Activated T-cell treated with anti-CD3 and anti-CD28 coated beads, Interleukin-2, amount 50 U/mL, for 72 hours (primary cell): ENCODE data around the gene OSBPL2. TPM values are rescaled to one million over a fixed set of nuclear protein-coding genes. Genes with fewer than 3 reads are reported as not detected.

Experiments
- ATAC-seq, 2 donors: fragments of 150-1000 bp; cut with Tn5 transposase; replicated peaks in 1 of 2; 2 replicates each; pipeline ENCODE4 v1.10.0; 2021; ENCODE audit warnings: moderate library complexity in 2 of 2, mild to moderate bottlenecking in 1 of 2
- DNase-seq, 2 donors: peaks; one replicate each; pipeline ENCODE4 v3.0.0; 2021 to 2022; ENCODE audit warnings: mixed read lengths in 1 of 2
- H3K27ac Mint-ChIP-seq: one replicate; pipeline ENCODE4 v1.8.0; 2022; ENCODE audit warnings: mild to moderate bottlenecking, moderate library complexity, mixed read lengths
- H3K27me3 Mint-ChIP-seq: one replicate; pipeline ENCODE4 v1.8.0; 2022; ENCODE audit warnings: low read depth, mixed read lengths
- H3K36me3 Mint-ChIP-seq, 2 donors: one replicate each; pipeline ENCODE4 v1.8.0; 2022; ENCODE audit warnings: mixed read lengths in 2 of 2, mild to moderate bottlenecking in 1 of 2; ENCODE audit not compliant: insufficient read depth in 2 of 2
- H3K4me1 Mint-ChIP-seq: one replicate; pipeline ENCODE4 v1.8.0; 2022; ENCODE audit warnings: low read depth, mixed read lengths
- H3K4me3 Mint-ChIP-seq, 2 donors: one replicate each; pipeline ENCODE4 v1.8.0; 2022; ENCODE audit warnings: mild to moderate bottlenecking in 2 of 2, mixed read lengths in 2 of 2, moderate library complexity in 2 of 2
- H3K9me3 Mint-ChIP-seq, 2 donors: one replicate each; pipeline ENCODE4 v1.8.0; 2022; ENCODE audit warnings: mixed read lengths in 2 of 2
- total RNA-seq, 2 donors: library from RNA; stranded (reverse); gene quantifications; one replicate each; pipeline ENCODE4 v1.2.3, GENCODE V29; 2022

The OSBPL2 gene
- total RNA-seq, 2 donors from 2014 or later: 40.6 to 44.2 TPM

DNA sequence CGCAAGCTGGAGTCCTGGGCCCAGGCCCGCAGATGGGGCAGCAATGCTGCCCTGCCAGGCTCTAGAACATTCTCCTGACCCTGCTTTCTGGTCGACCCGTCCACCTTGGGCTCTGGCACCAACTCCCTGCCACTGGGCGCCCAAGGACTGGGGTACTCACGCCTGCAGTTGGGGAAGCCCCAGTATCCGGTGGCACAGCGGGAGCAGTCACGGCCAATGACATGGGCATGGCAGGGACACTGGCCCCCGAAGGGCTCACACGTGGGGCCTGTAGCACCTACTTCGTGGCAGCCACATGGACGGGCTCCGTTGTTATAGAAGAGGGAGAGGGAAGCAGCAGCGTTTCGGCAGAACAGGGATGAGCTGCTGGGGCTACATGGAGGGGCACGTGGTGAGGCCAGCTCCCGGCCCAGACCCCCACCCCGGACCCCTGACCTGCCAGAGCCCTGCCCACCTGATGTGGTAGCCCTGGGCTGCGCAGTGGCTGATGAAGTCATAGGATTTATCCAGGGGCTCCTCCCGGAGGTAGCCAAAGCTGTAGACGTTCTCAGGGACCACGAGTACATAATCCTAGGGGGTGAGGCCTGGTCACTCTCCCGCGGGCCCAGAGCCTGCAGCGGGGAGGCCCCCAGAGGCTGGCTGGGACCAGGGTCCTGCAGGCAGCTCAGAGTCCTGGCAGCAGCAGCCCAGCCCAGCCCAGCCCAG is 90.5 kb downstream of the OSBPL2 start:
- H3K4me3 Mint-ChIP-seq: no peak overlapping the region
- H3K4me1 Mint-ChIP-seq: no peaks in the 10 kb centered on the region
- ATAC-seq: no peak
- H3K36me3 Mint-ChIP-seq: no peaks in the 10 kb centered on the region
- no peak for DNase-seq
- no peak overlapping the region for H3K27ac Mint-ChIP-seq
- H3K9me3 Mint-ChIP-seq: no peaks in the 10 kb centered on the region
- H3K27me3 Mint-ChIP-seq: no peaks in the 10 kb centered on the region

DNA sequence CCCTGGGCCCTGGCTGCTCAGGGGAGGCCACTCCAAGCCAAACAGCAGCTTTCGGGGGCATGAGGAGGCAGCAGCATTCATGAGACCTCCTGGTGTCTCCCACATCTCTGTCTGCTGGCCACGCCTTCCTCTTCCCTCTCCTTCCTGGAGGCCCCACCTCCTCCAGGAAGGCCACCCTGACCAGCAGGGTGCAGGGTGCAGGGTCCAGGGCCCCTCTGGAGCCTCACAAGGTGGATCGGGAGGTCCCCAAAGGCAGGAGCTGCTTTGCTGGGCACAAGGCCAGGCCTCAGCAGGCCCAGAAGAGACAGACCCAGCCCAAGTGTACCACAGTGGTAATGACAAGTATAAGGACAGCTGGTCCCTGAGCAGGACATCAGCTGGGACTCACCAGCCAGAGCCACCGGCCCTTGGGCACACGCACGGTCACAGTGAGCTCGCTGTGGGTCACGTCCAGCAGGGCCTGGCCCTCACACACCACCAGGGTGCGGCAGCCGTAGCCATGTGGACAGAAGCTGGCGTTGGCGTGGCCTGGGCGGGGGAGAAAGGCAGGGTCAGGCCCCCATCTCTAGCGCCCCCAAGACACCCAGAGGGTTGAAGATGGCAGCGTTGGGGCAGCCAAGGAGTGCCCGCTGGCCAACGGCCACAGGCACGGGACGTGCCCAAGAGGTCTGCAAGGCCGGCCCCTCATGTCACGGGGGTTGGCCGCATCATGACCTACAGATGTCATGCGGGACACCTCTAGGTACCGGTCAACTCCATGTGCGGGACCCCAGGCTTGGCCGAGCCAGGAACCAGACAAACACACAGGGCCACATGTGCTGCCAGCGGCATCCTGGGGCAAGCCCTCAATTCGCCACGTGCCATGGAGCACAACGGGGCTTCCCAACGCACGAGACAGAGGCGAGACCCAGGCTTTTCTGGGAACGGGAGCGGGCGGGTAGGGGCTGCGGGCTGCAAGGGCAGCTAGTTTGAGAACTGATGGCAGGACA is 91.4 kb downstream of the OSBPL2 start:
- ATAC-seq (no peak), DNase-seq (no peak)
- H3K36me3 Mint-ChIP-seq: no peaks in the 10 kb centered on the region
- H3K4me3 Mint-ChIP-seq: no peak overlapping the region
- no peaks in the 10 kb centered on the region for H3K27me3 Mint-ChIP-seq
- no peaks in the 10 kb centered on the region for H3K9me3 Mint-ChIP-seq
- no peaks in the 10 kb centered on the region for H3K4me1 Mint-ChIP-seq
- no peak overlapping the region for H3K27ac Mint-ChIP-seq

GRCh38 chr20:62330576-62331317 is 92.4 kb downstream of the OSBPL2 start:
- DNase-seq (no peak), ATAC-seq (no peak)
- no peak overlapping the region for H3K4me3 Mint-ChIP-seq
- no peaks in the 10 kb centered on the region for H3K4me1 Mint-ChIP-seq
- H3K36me3 Mint-ChIP-seq: no peaks in the 10 kb centered on the region
- H3K27ac Mint-ChIP-seq: no peak overlapping the region
- no peaks in the 10 kb centered on the region for H3K9me3 Mint-ChIP-seq
- no peaks in the 10 kb centered on the region for H3K27me3 Mint-ChIP-seq

- Mint-ChIP-seq H3K27me3 (no peaks in the 10 kb centered on the region), H3K9me3 (no peaks in the 10 kb centered on the region), H3K4me1 (no peaks in the 10 kb centered on the region), H3K4me3 (no peak overlapping the region), H3K36me3 (no peaks in the 10 kb centered on the region), H3K27ac (no peak overlapping the region)
- no peak for ATAC-seq
- no peak for DNase-seq
These were observed 93.0 kb downstream of the OSBPL2 start for GRCh38 chr20:62331347-62331746.

DNA sequence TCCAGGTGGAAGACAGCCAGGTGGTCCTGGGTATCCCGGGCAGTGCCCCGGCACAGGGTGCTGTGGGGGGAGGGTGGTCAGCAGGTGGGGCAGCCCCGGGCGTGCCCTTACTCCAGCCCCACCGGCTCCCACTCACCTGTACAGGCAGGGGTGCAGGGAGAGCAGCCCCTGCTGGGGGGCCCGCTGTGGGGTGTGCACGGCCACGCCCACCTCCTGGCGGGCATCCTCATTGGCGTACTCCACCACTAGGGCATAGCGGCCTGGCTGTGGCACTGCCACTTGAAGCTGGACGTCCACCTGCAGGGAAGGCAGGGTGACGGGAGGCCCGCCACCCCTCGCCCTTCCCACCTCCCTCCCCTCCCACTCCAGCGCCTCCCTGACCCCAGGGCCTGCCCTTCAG is 94.1 kb downstream of the OSBPL2 start:
- H3K4me3 Mint-ChIP-seq: no peak overlapping the region
- ATAC-seq (no peak), DNase-seq (no peak)
- H3K4me1 Mint-ChIP-seq: no peaks in the 10 kb centered on the region
- H3K27ac Mint-ChIP-seq: no peak overlapping the region
- H3K9me3 Mint-ChIP-seq: no peaks in the 10 kb centered on the region
- H3K27me3 Mint-ChIP-seq: no peaks in the 10 kb centered on the region
- no peaks in the 10 kb centered on the region for H3K36me3 Mint-ChIP-seq

DNA sequence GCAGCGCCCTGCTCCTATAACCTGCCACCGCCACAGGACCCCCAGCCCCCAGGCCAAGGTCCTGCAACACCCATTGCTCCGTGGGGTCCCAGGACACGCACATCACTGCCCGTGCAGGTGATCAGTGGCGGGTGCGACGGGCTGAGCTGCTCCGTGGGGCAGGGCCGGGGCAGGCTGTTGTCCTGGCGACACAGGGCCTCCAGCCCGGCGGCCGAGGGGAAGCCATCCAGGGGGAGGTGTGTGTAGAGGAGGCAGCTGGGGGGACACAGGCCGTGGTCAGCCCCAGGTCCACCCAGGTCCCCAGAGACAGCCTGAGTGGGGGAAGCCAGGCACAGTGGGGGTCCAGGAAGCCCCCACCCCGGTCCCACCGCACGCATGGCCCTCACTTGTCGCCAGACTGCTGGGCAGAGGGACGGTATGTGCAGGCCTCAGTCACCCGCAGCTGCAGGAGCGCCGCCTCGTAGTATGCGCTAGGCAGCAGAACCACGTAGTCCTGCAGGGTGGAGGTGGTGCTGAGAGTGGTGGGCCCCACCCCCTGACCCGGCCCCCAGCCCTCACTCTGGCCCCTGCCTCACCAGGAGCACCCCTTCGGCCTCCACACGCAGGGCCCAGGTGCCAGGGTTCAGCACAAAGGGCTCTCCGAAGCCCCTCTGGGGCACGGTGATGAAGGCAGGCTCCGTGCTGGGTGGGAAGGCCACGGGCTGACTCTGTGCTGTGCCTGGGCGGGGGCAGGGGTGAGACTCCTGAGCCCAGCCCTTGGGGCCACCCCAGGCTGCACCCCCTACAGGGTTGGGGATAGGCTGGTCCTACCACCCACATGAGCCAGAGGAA is 94.9 kb downstream of the OSBPL2 start:
- Mint-ChIP-seq H3K27me3 (no peaks in the 10 kb centered on the region), H3K4me1 (no peaks in the 10 kb centered on the region), H3K4me3 (no peak overlapping the region), H3K27ac (no peak overlapping the region), H3K36me3 (no peaks in the 10 kb centered on the region), H3K9me3 (no peaks in the 10 kb centered on the region)
- ATAC-seq: no peak
- DNase-seq: no peak

- Mint-ChIP-seq H3K36me3 (no peaks in the 10 kb centered on the region), H3K27me3 (no peaks in the 10 kb centered on the region), H3K4me1 (no peaks in the 10 kb centered on the region), H3K9me3 (no peaks in the 10 kb centered on the region), H3K27ac (no peak overlapping the region), H3K4me3 (no peak overlapping the region)
- no peak for DNase-seq
- ATAC-seq: no peak
These were observed 95.7 kb downstream of the OSBPL2 start for GRCh38 chr20:62333820-62334595.

DNA sequence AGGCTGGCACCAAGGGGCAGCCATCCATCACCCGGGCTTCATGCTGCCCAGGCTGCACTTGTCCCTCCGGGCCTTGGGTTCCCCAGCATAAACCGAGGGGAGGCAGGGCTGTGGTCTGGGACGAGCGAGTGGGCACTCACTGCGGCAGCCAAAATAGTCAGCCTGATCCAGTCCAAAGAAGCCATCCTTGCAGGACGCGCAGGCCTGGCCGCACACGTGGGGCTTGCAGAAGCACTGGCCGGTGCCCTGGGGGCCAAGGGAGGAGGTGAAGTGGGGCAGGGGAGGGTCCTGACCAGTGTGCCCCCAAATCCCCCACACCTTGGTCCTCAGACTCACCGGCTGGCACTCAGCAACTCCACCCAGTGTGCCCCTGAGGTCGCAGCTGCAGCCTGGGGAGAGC is 96.6 kb downstream of the OSBPL2 start:
- Mint-ChIP-seq H3K9me3 (no peaks in the 10 kb centered on the region), H3K36me3 (peaks cover 1 to 2% of the 10 kb centered on the region in 2 donors), H3K4me1 (no peaks in the 10 kb centered on the region), H3K4me3 (no peak overlapping the region), H3K27ac (no peak overlapping the region), H3K27me3 (peaks cover 6% of the 10 kb centered on the region)
- ATAC-seq: no peak
- DNase-seq: no peak

DNA sequence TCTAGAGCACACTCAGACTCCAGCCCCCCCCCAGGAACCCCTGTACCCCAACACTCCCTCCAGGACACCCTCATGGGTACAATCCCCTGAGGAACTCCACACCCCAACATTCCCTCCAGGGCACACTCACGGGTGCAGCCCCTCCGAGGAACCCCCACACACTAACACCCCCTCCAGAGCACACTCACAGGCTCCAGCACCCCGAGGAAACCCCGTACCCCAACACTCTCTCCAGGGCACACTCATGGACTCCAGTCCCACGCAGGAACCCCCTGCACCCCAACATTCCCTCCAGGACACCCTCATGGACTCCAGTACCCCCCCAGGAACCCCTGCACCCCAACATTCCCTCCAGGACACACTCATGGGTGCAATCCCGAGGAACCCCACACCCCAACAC is 97.2 kb downstream of the OSBPL2 start:
- DNase-seq (no peak), ATAC-seq (no peak)
- Mint-ChIP-seq H3K4me3 (no peak overlapping the region), H3K27ac (no peak overlapping the region), H3K9me3 (no peaks in the 10 kb centered on the region), H3K27me3 (peaks cover 8% of the 10 kb centered on the region), H3K4me1 (no peaks in the 10 kb centered on the region), H3K36me3 (peaks cover 1 to 2% of the 10 kb centered on the region in 2 donors)

- H3K4me3 Mint-ChIP-seq: no peak overlapping the region
- ATAC-seq (no peak), DNase-seq (no peak)
- H3K4me1 Mint-ChIP-seq: no peaks in the 10 kb centered on the region
- H3K36me3 Mint-ChIP-seq: peaks cover 1 to 2% of the 10 kb centered on the region in 2 donors
- no peaks in the 10 kb centered on the region for H3K9me3 Mint-ChIP-seq
- H3K27me3 Mint-ChIP-seq: peaks cover 8% of the 10 kb centered on the region
- H3K27ac Mint-ChIP-seq: no peak overlapping the region
These were observed 98.0 kb downstream of the OSBPL2 start for GRCh38 chr20:62336329-62336728.

DNA sequence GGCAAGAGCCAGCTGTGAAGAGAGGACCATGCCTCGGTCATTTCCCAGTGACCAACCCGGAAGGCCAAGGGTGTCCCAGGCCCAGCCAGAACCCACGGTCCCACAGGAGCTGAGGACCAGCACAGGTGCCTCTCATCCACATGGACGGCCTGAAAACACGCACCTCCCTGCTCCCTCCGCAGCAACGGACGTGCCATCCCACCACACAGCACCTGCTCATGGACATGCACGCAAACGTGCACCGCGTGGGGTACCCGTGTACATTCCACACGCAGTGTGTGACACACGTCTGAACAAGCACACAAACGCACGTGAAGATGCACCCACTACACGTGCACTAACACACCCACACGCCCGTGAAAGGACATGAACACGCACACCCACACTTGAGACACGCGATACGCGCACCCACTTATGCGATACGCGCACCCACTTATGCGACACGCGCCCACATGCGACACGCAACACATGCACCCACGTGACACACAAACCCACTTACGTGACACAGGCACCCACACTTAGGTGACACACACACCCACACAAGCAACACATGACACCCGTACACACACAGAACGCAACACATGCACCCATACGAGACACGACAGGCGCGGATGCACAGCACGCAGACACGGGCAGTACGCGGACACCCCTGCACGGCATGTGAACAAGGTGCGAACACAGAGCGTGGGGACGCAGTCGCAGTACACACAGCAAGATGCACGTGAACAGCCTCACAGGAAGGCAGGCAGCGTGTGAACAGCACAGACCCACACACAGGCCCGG is 98.6 kb downstream of the OSBPL2 start:
- no peaks in the 10 kb centered on the region for H3K4me1 Mint-ChIP-seq
- no peak overlapping the region for H3K4me3 Mint-ChIP-seq

More for the DNA sequence above, 98.6 kb downstream of the OSBPL2 start:
- peaks cover 8% of the 10 kb centered on the region for H3K27me3 Mint-ChIP-seq
- no peak overlapping the region for H3K27ac Mint-ChIP-seq
- no peak for DNase-seq
- peaks cover 1 to 2% of the 10 kb centered on the region in 2 donors for H3K36me3 Mint-ChIP-seq
- no peak for ATAC-seq
- H3K9me3 Mint-ChIP-seq: no peaks in the 10 kb centered on the region
